GM19025 (cell line): ENCODE data around the gene U2AF2.

ENCODE experiments used
- ATAC-seq: cut with Tn5 transposase; IDR thresholded peaks from one replicate; pipeline ENCODE4 v1.9.1; 2021; ENCODE audit warnings: mild to moderate bottlenecking, low read depth, moderate library complexity; ENCODE audit not compliant: unreplicated experiment

Gene U2AF2

DNA sequence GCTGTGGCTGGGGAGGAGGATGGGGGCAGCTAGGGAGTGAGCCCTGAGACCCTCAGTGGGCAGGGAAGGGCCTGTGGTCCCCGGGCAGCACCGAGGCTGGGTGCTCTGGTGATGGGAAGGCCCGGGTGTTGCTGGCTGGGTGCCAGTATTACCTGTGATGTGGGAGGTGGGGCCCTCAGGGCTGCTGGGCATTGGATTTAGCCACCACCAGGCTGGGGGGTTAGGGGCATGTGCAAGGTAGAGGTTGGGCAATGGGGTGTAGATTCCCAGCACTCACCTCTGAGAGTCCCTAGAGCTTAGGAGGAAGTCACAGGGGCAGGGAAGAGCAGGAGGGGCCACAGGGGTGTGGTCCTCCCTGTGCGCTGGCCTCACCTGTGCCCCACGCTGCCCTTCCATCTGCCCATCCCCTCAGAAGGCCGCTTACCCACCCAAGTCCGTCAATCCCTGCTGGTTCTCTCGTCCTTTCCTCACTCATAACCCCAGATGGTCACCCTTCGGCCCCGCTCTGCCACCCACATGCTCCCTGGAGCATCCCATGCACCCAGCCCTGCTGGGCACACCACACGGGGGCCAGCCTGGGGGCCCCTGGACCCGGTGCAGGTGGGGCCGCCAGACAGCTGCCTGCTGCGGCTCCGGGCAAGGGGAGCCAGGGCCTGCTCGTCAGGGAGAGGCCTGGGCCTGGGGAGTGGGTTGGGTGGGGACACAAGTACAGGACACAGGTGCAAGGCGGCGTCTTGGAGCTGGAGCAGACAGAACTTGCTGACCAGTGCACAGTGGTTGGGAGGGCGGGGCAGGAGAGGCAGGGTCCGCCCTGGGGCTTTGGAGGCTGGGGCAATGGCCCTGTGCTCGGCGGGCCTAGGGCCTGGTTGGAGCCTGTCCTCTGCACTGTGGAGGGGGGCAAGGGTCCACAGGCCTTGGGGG, 32.7 kb downstream of the U2AF2 start:
- ATAC-seq: no peak

DNA sequence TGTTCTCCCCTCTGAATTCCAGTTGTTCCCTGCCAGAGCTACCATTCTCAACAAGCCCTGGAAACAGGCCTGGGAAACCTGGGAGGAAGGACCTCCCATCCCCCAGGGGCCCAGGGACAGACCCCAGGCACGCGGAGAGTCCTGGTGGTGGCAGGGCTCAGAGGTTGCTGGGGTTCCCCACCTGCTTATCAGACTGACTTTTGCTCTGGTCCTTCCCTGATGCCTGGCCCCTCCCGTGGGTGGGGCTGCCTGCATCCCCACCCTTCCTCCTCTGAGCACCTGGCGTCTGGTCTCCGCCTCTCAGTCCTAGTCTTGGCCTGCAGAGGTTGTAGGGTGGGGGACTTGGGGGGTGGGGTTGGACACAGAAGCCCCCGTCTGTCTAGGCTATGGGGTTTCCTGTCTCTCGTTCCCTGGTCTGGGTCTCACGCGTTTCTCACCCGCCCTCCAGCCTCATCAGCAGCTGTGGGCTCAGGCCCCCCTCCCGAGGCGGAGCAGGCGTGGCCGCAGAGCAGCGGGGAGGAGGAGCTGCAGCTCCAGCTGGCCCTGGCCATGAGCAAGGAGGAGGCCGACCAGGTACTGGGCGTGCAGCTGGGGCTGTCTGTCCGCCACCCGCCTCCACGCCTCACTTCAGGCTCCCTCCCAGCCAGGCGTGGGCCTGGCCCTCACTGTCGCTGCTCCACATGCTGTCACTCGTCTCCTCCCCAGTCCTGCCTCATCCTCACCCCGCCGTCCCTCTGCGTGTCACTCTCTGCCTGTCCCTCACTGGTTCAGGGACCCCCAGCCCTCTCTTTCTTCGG, 33.8 kb downstream of the U2AF2 start:
- ATAC-seq: no peak

DNA sequence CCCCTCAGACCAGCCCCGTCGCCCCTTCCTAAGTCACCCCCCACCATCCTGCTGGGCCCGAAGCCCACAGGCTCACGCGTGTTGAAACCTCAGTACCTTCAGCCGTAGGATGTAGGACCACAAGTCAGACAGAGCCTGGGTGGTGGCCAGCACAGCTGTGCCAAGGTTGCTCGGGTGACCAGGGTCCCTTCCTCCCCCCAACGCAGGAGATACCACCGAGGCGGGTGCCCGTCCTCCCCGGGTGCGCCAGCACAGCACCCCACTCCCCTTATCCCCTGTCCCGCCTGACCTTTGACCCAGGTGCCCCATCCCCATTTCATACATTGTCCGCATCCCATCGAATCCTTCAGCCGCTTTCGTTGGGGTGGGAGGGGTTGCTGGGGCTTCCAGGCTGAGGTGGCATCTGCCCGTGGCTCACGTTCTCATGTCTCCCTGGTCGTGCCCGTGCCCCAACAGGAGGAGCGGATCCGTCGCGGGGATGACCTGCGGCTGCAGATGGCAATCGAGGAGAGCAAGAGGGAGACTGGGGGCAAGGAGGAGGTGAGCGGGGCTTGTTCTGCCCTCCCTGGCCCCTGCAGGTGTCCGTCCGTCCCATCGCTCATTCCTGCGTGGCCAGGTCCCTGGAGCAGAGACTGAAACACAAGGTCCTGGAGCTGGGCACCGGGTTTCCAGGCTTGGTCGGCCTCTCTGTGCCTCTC, 34.7 kb downstream of the U2AF2 start:
- ATAC-seq: no peak

DNA sequence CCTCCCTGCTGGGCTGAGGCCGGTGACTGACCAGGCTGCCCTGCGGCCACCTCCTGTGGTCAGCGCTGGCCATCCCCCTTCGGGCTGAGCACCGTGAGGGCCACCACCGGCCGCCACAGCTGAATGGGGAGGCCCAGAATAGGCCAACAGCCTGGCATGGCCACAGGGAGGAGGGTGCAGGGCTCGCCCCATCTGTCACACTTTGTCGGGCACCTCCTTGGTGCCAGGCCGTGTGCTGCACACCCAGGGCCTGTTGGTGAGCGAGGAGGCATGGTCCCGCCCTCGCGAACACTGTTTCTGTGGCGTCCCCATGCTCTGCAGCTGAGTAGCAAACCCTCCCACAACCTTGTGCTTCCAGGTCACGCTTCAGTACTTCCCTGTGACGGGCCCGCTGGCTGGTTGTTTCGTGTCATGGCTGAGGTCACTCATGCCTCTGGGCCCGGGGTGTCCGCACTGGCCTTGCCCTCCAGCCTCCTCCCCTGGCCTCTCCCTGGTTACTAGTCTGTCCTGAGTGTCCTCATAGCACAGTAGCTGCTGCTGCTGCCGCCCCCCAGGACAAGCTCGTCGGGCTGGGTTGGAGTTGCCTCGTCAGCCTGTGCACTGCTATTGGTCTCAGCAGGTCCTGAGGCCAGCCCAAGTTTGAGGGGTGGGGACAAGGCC, 35.4 kb downstream of the U2AF2 start:
- no peak for ATAC-seq

DNA sequence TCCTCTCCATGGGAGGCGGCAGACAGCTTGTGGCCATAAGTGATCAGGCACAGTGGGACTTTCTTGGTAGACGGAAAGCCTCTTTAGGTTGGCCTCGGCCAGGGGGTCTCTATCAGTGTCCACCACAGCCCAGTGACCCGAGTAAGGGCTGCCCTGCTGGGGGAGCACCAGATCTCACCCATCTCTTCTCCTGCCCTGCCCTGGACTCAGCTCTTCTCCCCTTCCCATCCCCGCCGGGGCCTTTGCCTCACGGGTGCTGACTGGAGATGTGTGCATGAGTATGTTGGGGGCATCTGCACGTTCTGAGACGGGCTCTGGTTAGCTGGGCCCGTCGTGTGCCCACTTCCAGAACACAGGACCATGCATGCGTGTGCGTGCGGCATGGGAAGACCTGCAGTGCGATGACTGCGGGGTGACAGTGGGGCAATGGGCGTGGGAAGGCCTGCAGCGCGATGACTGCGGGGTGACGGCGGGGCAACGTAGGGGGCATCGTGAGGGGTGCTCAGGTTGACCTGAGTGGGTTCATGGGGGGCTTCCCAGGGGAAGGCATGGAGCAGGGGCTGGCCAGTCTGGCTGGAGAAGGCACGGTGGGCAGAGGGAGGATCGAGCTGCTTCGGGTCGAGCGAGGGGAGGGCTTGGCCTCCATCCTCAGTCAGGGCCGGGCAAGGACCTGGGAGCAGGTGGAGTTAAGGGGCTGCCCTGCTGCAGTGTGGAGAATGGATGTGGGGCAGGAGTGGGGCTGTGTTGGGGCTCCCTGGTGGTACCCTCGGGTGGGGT, 36.1 kb downstream of the U2AF2 start:
- ATAC-seq: no peak

DNA sequence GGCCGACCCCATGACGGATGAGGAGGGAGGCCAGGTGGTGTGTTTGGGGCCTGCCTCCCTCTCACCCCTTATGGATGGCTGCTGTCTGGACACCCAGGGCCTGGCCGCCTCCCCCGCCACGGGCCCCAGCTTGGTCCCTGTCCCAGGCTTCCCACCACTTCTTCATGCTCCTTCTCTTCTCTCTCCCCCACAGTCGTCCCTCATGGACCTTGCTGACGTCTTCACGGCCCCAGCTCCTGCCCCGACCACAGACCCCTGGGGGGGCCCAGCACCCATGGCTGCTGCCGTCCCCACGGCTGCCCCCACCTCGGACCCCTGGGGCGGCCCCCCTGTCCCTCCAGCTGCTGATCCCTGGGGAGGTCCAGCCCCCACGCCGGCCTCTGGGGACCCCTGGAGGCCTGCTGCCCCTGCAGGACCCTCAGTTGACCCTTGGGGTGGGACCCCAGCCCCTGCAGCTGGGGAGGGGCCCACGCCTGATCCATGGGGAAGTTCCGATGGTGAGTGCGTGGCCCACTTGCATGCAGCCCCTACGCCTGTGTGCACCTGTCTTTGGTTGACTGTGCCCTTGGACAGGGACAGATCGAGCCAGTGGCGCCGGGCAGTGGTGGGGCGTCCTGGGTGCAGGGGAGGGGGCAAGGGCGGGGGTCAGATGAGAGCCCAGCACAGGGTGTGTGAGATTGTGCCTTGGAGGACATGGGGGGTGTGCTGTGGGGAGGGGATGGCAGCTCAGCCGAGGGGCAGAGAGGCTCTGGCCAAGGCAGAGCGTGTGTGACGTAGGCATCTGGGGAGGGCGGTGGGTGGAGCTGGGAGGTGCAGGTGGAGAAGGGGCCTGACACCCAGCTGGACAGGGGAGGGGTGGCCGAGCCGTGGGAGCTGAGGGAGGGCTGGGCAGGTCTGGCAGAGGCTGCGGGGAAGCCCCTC, 37.0 kb downstream of the U2AF2 start:
- no peak for ATAC-seq

DNA sequence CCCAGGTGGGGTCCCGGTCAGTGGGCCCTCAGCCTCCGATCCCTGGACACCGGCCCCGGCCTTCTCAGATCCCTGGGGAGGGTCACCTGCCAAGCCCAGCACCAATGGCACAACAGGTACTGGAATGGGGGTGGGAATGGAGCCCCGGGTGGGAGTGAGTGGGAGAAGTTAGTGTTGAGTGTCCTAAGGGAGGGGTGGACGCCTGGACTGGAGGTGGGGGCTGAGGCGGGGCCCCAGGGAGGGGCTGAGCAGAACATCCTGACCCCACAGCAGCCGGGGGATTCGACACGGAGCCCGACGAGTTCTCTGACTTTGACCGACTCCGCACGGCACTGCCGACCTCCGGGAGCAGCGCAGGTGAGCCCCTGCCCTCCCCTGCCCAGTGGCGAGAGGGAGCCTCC, 37.8 kb downstream of the U2AF2 start:
- no peak for ATAC-seq

DNA sequence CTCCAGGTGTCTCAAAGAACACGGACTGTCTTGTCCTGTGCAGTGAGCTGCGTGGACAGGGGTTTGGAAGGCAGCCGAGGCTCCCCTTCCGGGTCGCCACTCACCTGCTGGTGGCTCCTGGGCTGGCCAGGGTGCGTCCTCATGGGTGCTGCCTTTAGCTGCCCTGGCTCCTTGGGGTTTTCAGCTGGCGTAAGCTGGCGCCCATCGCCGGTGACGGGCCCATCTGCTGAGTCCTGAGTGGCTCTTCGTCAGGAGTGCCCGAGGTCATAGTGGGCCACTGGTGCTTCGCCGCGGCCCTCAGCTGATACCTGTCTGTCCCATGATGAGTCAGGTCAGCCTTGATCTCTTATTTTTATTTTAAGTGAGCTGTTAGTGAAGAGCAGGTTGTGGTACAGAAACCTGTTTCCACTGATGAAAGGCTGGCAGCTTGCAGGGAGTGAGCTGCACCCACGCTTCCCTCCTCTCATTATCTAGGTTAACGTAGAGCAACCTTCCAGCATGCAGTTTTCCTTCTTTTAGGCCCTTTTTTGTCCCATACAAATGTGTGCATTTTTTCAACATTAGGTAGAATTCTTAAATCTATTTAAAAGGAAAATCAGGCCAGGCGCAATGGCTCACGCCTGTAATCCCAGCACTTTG, 38.6 kb downstream of the U2AF2 start:
- ATAC-seq: no peak

DNA sequence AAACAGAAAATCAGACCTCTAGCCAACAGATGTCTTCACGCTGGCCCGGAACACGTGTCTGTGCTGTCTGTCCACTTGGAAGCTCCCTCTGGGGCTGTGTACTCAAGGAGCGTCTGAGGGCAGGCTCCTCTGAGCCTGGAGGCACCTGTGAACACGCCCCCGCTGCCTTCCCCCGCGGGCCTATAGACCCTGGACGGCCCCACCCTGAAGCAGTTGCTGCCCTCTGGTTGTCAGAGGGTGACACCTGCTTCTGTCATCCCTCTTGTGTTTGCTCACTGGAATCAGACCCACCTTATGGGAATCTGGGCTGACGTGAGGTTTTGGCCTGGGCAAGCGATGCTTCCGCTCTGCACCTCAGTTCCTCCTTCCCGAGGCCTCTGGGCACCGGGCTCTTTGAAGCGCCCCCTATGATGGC, 39.4 kb downstream of the U2AF2 start:
- no peak for ATAC-seq

DNA sequence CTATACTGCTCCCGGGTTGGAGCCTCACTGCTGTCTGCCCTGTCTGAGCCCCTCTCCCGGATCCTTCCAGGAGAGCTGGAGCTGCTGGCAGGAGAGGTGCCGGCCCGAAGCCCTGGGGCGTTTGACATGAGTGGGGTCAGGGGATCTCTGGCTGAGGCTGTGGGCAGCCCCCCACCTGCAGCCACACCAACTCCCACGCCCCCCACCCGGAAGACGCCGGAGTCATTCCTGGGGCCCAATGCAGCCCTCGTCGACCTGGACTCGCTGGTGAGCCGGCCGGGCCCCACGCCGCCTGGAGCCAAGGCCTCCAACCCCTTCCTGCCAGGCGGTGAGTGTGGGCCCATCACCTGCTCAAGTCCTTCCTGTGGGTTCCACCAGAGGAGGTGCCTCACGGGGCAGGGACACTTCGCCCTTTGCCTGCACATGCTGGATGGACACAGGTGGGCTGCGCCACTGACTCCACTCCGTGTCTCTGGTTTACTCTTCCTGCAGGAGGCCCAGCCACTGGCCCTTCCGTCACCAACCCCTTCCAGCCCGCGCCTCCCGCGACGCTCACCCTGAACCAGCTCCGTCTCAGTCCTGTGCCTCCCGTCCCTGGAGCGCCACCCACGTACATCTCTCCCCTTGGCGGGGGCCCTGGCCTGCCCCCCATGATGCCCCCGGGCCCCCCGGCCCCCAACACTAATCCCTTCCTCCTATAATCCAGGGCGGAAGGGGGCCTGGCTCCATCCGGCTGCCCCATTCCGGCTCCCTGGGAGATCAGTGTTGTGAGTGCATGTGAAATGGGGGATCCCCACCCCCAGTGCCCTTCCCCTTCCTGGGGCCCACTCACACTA, 40.0 kb downstream of the U2AF2 start:
- ATAC-seq: no peak

DNA sequence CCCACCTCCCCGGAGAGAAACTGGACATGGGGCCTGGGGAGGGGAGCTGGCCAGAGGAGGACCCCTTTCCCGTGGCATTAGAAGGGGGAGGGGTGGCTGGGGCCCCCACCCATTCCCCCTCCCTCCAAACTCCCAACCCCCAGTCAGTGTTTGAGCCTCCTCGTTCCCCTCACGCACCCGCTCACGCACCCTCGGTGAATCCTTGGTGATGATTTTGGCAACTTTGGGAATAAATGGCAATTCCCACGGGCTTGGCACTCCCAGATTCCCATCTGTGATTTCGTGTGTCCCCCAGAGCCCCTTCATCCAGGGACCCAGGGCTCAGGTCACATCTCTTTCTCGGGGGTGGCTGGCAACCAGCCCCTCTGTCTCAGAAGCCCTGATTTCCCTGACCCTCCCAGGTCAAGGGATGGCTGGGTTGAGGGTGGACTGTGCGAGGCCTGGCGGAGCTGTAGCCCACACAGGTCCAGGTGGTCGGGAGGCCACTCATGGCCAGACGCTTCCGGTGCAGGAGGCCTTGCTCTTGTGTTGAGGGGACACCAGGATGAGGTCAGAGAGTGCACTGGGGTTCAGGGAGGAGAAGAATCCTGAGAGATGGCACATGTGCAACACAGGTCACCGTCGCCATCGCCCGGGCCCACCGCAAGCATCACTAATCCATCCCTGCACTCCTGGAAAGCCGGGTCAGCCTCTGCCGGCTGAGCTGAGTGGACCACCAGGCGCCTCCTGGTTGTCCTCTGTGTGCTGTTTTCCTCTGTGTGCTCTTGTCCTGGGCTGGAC, 40.9 kb downstream of the U2AF2 start:
- no peak for ATAC-seq

DNA sequence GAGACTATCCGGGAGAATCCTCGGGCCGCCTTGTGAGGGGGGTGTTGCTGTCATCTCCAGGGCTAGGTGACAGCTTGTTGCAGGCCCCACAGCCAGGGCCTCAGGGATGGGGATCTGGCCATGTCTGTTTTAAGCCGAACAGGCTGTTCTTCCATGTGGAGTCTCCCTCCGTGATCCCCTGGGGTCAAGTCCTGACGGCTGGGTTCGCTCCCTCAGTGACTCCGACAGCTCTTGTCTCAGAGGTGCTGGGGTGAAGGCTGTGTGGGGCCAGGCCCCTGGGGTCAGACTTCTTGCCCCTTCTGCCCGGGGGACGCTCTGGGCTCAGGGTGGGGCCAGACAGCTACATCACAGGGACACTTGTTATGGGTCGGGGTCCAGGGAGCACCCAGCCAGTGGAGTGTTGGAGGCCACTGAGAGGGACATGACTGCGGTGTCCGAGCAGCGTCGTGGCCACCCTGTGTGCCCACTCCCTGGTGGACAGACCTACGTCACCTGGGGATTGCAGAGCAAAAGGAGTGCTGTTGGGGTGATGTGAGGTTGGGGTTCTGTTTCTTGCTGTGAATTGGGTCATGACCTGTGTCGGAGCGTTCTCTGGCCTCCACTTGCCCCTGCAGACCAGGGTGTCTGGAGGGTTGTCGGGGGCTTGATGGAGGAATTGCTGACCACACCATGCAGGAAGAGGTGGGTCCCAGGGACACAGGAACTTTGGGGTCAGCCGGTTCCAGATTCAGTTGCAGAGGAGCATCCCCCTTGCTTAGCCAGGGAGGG, 41.6 kb downstream of the U2AF2 start:
- ATAC-seq: no peak

DNA sequence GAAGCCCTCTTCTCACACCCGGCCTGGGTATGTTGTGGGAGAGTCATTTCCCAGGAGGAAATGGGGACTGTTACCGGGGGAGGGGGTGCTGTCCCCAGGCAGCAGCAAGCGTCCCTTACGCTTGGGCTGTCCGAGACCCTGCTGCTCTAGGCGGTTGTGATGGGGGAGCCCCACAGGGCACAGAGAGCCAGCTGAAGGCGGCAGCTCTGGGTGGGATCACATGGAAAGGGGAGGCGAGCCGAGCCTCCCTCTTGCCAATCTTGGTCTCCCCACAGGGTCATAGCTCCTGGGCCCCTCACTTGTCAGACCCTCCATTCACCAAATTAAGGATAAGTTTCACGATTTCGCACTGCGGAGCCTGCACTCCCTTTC, 42.2 kb downstream of the U2AF2 start:
- no peak for ATAC-seq

DNA sequence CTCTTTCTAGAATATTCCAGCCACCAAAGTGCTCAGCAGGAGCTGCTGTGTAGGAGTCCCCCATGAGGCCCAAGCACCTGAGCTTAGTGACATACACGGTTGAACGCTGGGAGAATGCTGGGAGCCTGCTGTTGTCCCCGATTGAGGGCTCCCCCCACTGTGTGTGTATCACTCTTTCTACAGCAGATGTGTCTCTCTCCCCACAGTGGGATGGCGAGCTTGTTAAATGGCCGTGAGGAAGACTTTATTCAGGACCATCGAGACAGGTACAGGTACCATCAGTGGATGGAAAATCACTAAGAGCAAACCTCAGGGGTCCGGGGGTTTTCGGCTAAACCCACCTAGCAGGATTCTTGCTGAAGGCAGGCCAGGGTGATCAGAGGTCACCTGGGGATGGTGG, 42.9 kb downstream of the U2AF2 start:
- no peak for ATAC-seq

DNA sequence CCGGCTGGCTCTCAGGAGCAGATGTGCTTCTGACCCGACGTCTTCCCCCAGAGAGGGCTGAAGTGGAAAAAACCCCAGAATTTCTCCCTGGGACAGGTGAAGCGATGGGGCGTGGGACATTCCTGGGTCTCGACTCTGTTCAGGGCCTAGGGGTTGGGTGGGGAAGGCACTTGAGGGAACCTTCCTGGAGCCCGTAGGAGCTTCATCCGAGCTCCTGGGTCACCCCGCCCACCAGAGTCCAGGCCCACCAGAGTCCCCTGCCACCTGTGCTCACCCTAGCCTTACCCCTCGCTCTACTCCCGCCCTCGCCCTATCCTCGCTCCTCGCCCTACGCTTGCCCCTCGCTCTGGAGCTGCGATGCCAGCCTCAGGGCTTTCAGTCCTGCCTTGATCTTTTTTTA, 43.4 kb downstream of the U2AF2 start:
- ATAC-seq: no peak

DNA sequence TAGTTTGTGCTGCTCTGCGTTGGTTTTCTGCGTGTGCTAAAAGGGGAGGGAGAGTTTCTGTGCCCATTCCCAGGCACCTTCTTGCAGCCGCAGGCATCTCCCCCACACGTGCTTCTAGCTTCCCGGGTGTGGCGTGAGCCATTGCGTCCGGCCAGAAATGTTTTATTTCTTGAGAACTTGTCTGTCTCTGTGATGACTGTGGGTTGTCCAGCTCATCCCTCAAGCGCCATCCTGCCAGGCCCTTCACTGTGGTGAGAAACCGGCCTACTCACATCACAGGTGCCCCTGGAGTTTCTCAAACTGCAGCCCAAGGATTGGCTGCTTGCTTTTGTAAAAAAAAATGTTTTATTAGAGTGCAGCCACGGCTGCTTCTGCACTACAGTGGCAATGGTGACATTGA, 44.4 kb downstream of the U2AF2 start:
- no peak for ATAC-seq
